Astrocyte of the spinal cord (primary cell): Measurements from ENCODE around the gene WEE2.
A peak's percentile ranks its signal among the peaks of the same experiment; 100 is the strongest.

Source experiments
- DNase-seq: peaks from one replicate; pipeline ENCODE4 v3.0.0; 2011; ENCODE audit warnings: low read depth, low spot score
- H3K4me3 ChIP-seq: 2 replicates; pipeline ENCODE4 v1.5.1; 2011; ENCODE audit warnings: low read depth, mild to moderate bottlenecking, low read length, moderate library complexity
- in situ Hi-C: cut with HindIII; loops from 2 replicates; pipeline ENCODE4 v1.10.0; 2017; ENCODE audit warnings: low sequenced_read_pairs
- TF ChIP-seq, protein P1 (sequence below): IDR thresholded peaks from 2 replicates; pipeline ENCODE4 v1.5.1; 2012; ENCODE audit warnings: low read depth, mild to moderate bottlenecking, low read length, inconsistent platforms

WEE2 gene

GRCh38 chr7:141697211-141697871 is 10.8 kb upstream of the WEE2 start:
- no peak overlapping the region for H3K4me3 ChIP-seq
- in situ Hi-C loops: no loop called here
- TF ChIP-seq, protein P1, sequence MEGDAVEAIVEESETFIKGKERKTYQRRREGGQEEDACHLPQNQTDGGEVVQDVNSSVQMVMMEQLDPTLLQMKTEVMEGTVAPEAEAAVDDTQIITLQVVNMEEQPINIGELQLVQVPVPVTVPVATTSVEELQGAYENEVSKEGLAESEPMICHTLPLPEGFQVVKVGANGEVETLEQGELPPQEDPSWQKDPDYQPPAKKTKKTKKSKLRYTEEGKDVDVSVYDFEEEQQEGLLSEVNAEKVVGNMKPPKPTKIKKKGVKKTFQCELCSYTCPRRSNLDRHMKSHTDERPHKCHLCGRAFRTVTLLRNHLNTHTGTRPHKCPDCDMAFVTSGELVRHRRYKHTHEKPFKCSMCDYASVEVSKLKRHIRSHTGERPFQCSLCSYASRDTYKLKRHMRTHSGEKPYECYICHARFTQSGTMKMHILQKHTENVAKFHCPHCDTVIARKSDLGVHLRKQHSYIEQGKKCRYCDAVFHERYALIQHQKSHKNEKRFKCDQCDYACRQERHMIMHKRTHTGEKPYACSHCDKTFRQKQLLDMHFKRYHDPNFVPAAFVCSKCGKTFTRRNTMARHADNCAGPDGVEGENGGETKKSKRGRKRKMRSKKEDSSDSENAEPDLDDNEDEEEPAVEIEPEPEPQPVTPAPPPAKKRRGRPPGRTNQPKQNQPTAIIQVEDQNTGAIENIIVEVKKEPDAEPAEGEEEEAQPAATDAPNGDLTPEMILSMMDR: no peak
- DNase-seq: peak; percentile 76

GRCh38 chr7:141698247-141699015 is 9.7 kb upstream of the WEE2 start:
- H3K4me3 ChIP-seq: no peak overlapping the region
- no peak for DNase-seq
- in situ Hi-C loops: no loop called here
- TF ChIP-seq, protein P1: no peak

DNA sequence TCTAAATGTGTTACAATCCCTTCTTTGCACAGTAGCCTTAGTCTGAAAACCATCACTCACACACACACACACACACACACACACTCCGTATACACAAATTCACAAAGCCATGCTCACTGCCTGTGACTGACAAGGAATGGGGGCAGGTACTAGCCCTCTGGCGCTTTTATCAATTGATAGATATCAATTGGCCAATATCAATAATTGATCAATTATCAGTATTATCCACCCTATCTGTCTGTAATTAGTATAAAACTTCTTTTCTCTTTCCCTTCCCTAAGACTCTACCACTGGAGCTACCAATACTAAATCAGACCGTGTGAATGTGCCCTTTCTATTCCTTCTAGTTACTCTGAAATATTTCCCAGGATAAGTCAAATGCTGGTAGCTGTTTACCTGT is 8.3 kb upstream of the WEE2 start:
- no peak overlapping the region for H3K4me3 ChIP-seq
- in situ Hi-C loops: no loop called here
- TF ChIP-seq, protein P1: no peak
- no peak for DNase-seq

- TF ChIP-seq, protein P1: no peak
- in situ Hi-C loops: no loop called here
- H3K4me3 ChIP-seq: no peak overlapping the region
- no peak for DNase-seq
These were observed 7.8 kb upstream of the WEE2 start for GRCh38 chr7:141700296-141700847.

DNA sequence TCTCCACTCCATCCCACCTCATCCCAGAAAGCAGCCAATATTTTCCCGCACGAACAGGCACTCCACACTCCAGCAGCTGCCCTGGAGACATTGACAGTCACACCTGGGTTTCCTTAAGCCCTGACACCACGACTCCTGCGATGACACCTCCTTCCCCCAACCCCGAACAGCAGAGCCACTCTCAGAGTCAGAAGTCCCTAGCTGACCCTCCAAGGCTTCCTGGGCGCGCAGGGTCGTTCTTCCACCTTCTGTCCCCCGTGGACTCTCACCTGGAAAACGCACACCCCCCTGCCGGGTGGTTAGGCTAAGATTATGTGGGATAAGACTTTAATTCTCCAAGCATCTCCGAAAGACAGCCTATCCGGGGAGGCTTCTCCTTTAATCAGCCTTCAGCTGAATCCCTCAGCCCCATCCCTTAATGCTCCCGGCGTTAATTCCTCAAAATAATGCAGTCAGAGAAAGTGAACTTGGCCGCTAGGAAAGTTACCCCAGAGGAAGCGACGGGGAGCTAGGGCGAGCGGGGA is 7.2 kb upstream of the WEE2 start:
- no peak for DNase-seq

DNA sequence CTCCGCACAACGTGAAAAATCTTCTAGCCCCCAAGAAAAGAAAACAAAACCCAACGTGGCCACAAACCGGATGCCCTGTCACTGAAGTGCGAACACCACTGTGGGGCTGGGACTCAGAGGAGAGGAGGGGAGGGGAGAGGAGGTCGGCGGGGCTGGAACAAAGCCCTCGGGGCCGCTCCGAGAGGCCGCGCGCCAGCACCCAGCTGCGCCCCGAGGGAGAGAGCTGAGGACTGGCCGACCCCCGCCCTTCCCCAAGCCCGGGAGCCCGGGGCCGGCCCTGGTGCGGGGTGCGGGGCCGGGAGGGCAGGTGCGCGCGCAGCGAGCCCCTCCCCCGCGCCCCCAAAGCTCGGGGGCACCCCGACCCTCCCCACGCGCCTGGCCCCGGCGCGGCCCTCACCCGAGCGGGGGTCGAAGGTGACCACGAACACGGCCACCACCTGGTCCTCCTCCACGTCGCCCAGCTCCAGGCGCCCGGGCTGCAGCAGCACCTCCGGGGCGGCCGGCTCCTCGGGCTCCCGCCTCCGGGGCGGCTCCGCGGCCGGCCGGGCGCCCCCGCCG is 6.6 kb upstream of the WEE2 start:
- DNase-seq: no peak
- TF ChIP-seq, protein P1: no peak
- in situ Hi-C loops: no loop called here
- peak overlapping the region; percentile 64 for H3K4me3 ChIP-seq

More for the DNA sequence above, 7.2 kb upstream of the WEE2 start:
- H3K4me3 ChIP-seq: peak overlapping the region; percentile 64
- TF ChIP-seq, protein P1: no peak
- in situ Hi-C loops: no loop called here
